HepG2 (cell line): Measurements from ENCODE around the gene SASH1. TPM values are rescaled to one million over a fixed set of nuclear protein-coding genes. Genes with fewer than 3 reads are reported as not detected.

Experiments
- ATAC-seq: fragments of 200-7000 bp; cut with Tn5 transposase; 3 replicates; pipeline ENCODE4 v1.9.1; 2020; ENCODE audit warnings: mild to moderate bottlenecking, moderate library complexity
- BruUV-seq: library from RNA; stranded (reverse); fragments of 400-500 nt; replicated peaks from 2 replicates; lab custom pipeline; 2021; lab: Mats Ljungman, UMichigan
- CTCF ChIA-PET: fragments of 300-600 bp; formaldehyde crosslinking; extraction: SDS; loops from one replicate; lab custom pipeline; 2021; ENCODE audit warnings: low total read pairs, inconsistent platforms, low intra/inter-chr PET ratio; lab: Yijun Ruan, JAX
- POLR2A ChIA-PET: fragments of 350-600 bp; sonication (Branson Sonifier 250); formaldehyde crosslinking; loops from one replicate; lab custom pipeline; 2020; ENCODE audit warnings: antibody characterized with exemption, inconsistent platforms; lab: Yijun Ruan, JAX
- DNase-seq: peaks from one replicate; pipeline ENCODE4 v3.0.0-alpha.2; 2015; ENCODE audit warnings: low spot score
- FAIRE-seq: peaks from 3 replicates; lab custom pipeline; 2011; peaks lifted over from hg19 to GRCh38; lab: Jason Lieb, UNC
- H2AFZ ChIP-seq: one replicate; pipeline ENCODE4 v1.6.1; 2011; ENCODE audit warnings: low read length, inconsistent platforms
- H3K27ac ChIP-seq: fragments of 300-600 bp; 3 replicates; pipeline ENCODE4 v1.8.0; 2011; ENCODE audit warnings: mixed run types, mild to moderate bottlenecking, mixed read lengths, low read length, inconsistent platforms; ENCODE audit not compliant: insufficient read depth; ENCODE audit errors: extremely low read length
- H3K27me3 ChIP-seq, 2 experiments: fragments of 200-600 bp in 1 of 2; 2 replicates in 1 of 2; 3 replicates in 1 of 2; pipeline versions ENCODE4 v1.6.0 to v1.8.0; 2011; ENCODE audit warnings: low read length in 2 of 2, mild to moderate bottlenecking in 2 of 2, moderate library complexity in 2 of 2, inconsistent platforms in 1 of 2; ENCODE audit not compliant: insufficient read depth in 2 of 2, control insufficient read depth in 1 of 2
- H3K36me3 ChIP-seq, 2 experiments: fragments of 200-600 bp in 1 of 2; replicated peaks in 1 of 2; 2 replicates in 1 of 2; 3 replicates in 1 of 2; pipeline versions ENCODE4 v1.5.1 to v1.8.0; 2011; ENCODE audit warnings: low read length in 2 of 2, inconsistent platforms in 1 of 2; ENCODE audit not compliant: insufficient read depth in 2 of 2, control insufficient read depth in 1 of 2
- H3K4me1 ChIP-seq: 2 replicates; pipeline ENCODE4 v1.5.1; 2012; ENCODE audit warnings: low read length, inconsistent platforms; ENCODE audit not compliant: insufficient read depth
- H3K4me2 ChIP-seq: 2 replicates; pipeline ENCODE4 v1.6.0; 2011; ENCODE audit warnings: low read depth, low read length, inconsistent platforms
- H3K4me3 ChIP-seq, 3 experiments: fragments of 200-600 bp in 1 of 3; sonication (generic), shearing (Covaris generic) in 1 of 3; replicated peaks in 1 of 3; 2 replicates each; pipeline ENCODE4 v1.5.1; 2011 to 2016; ENCODE audit warnings: low read length in 3 of 3, inconsistent platforms in 2 of 3, low read depth in 2 of 3, mild to moderate bottlenecking in 2 of 3, control low read depth in 1 of 3, mixed read lengths in 1 of 3; ENCODE audit not compliant: insufficient read depth in 1 of 3
- H3K79me2 ChIP-seq: one replicate; pipeline ENCODE4 v1.6.1; 2011; ENCODE audit warnings: low read length, inconsistent platforms; ENCODE audit not compliant: insufficient read depth
- H3K9ac ChIP-seq: 2 replicates; pipeline ENCODE4 v1.6.0; 2011; ENCODE audit warnings: mild to moderate bottlenecking, low read depth, low read length, inconsistent platforms; ENCODE audit not compliant: insufficient read depth
- H3K9me3 ChIP-seq: 2 replicates; pipeline ENCODE4 v1.5.1; 2012; ENCODE audit warnings: mild to moderate bottlenecking, low read length
- H4K20me1 ChIP-seq: 2 replicates; pipeline ENCODE4 v1.6.0; 2011; ENCODE audit warnings: inconsistent platforms, mild to moderate bottlenecking, low read length, moderate library complexity; ENCODE audit not compliant: insufficient read depth
- CREM ChIP-seq, 2 experiments: sonication (generic) in 1 of 2; formaldehyde crosslinking in 1 of 2; IDR thresholded peaks; 2 replicates each; pipeline versions ENCODE4 v1.4.0 to v1.6.1; 2016 to 2020; ENCODE audit warnings: antibody characterized with exemption in 1 of 2, mild to moderate bottlenecking in 1 of 2, missing genetic modification reagents in 1 of 2
- HOXA9 ChIP-seq: sonication (generic); formaldehyde crosslinking; IDR thresholded peaks from 2 replicates; pipeline ENCODE4 v1.8.1; 2022; ENCODE audit warnings: missing genetic modification reagents, mild to moderate bottlenecking, moderate library complexity, borderline replicate concordance
- KAT2B ChIP-seq: fragments of 150-350 bp; IDR thresholded peaks from 2 replicates; pipeline ENCODE4 v1.6.1; 2014; ENCODE audit warnings: low read depth, low read length, borderline replicate concordance
- POGK ChIP-seq: sonication (generic); formaldehyde crosslinking; conservative IDR thresholded peaks from 2 replicates; pipeline ENCODE4 v1.8.0; 2022; ENCODE audit warnings: mild to moderate bottlenecking, moderate library complexity, missing genetic modification reagents
- SYNCRIP ChIP-seq: fragments of 200-400 bp; formaldehyde crosslinking; IDR thresholded peaks from 2 replicates; pipeline ENCODE4 v1.6.1; 2018; ENCODE audit warnings: mild to moderate bottlenecking, low read depth, low read length; ENCODE audit not compliant: insufficient read depth
- ZSCAN31 ChIP-seq: sonication (generic); formaldehyde crosslinking; IDR thresholded peaks from 2 replicates; pipeline ENCODE4 v1.5.0; 2020; ENCODE audit warnings: low read depth, mild to moderate bottlenecking, missing genetic modification reagents
- WGBS: methylation state at CpG from one replicate; pipeline ENCODE4 v1.1.6; 2017; ENCODE audit warnings: low lambda C conversion rate; 5-methylcytosine and 5-hydroxymethylcytosine counted together
- in situ Hi-C: cut with HindIII; loops from 2 replicates; pipeline ENCODE4 v1.10.0; 2017; ENCODE audit warnings: low pct_unique_long_range_greater_than_20kb; ENCODE audit not compliant: extremely low pct_ligation_motif_present
- intact Hi-C: fragments of 100-400 bp; cut with micrococcal nuclease; formaldehyde crosslinking; loops from one replicate; pipeline ENCODE4 v1.10.0; 2022; ENCODE audit not compliant: unreplicated experiment
- polyA plus RNA-seq, 8 experiments: library from polyadenylated mRNA; depleted of rRNA in 3 of 8; stranded (reverse) in 7 of 8; unstranded in 1 of 8; fragments of >200 nt; fragmentation: Illumina TruSeq in 4 of 8; extraction: Trizol in 4 of 8; gene quantifications; 2 replicates each; pipeline versions ENCODE4 v1.2.1 to v1.2.3, GENCODE V29; 2011 to 2016; ENCODE audit warnings: low read depth in 4 of 8, missing spikeins in 1 of 8, mixed read lengths in 1 of 8; ENCODE audit not compliant: insufficient read depth in 1 of 8
- total RNA-seq, 5 experiments: library from RNA; depleted of rRNA; stranded (reverse); fragments of >200 nt; fragmentation: Illumina TruSeq; extraction: Trizol; gene quantifications; 2 replicates each; pipeline ENCODE4 v1.2.3, GENCODE V29; 2016; ENCODE audit warnings: low read depth in 1 of 5
- TF ChIP-seq, protein P1 (sequence below): sonication (generic); formaldehyde crosslinking; IDR thresholded peaks from 2 replicates; pipeline ENCODE4 v1.4.0; 2020; ENCODE audit warnings: mild to moderate bottlenecking, missing genetic modification reagents

SASH1 gene
- total and polyA plus RNA-seq, 2 of the 13 experiments (the other 11 are each of a cell fraction or from before 2014, with no cell fraction given), result 7.5 to 8.2 TPM

DNA sequence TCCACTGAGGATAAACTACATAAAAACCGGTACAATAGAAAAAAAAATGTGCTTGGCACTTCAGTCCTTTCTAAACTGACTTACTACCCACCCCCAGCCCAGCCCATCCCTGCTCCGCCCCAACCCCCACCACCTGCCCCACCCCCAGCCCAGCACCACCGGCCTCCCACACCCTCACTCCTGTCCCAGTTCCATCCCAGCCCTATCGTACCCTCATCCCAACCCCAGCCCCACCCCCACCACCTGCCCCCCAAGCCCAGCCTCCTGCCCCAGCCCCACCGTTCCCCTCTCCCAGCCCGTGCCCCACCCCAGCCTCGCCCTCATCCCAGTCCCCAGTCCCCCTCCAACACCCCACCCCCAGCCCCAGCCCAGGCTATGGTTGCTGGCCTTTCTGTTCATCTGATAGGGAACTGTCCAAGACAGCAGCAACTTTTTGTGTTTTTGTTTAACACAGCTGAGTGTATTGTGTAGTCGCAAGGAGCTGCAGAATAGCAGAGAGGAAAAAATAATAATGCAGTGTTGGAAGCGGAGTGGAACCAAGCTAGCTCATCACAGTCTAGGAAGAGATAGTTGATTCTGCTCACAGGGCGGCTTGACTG, 61.9 kb downstream of the SASH1 start:
- in situ Hi-C loops, result no loop called here
- no peaks in the 10 kb centered on the region for H3K27me3 ChIP-seq
- no peak for TF ChIP-seq CREM (IDR thresholded peaks at IDR 0.05)
- TF ChIP-seq CREM (CRISPR knock-in tag; IDR thresholded peaks at IDR 0.05), result no peak
- intact Hi-C loops, result no loop called here
- H4K20me1 ChIP-seq, result no peaks in the 10 kb centered on the region; the same call in 1 of the 2 replicates
- WGBS, result 95% methylated on average over 10 of the region's 10 CpGs
- H3K4me1 ChIP-seq, result no peaks in the 10 kb centered on the region
- H3K4me3 ChIP-seq, result no peak overlapping the region
- H3K36me3 ChIP-seq, result no peaks in the 10 kb centered on the region; a peak in 1 of 5 replicates
- BruUV-seq, result no TSS peak
- DNase-seq (no peak), ATAC-seq (no peak), FAIRE-seq (no peak)
- CTCF ChIA-PET, result no interaction called here
- H3K9ac ChIP-seq, result no peak overlapping the region
- H3K27ac ChIP-seq, result no peak overlapping the region
- POLR2A ChIA-PET, result no interaction called here
- H3K79me2 ChIP-seq, result no peaks in the 10 kb centered on the region
- H3K9me3 ChIP-seq, result no peaks in the 10 kb centered on the region
- no peak overlapping the region for H2AFZ ChIP-seq
- H3K4me2 ChIP-seq, result no peak overlapping the region

GRCh38 chr6:148405894-148406293, 63.3 kb downstream of the SASH1 start:
- ChIA-PET POLR2A (no interaction called here), CTCF (no interaction called here)
- H3K36me3 ChIP-seq, result no peaks in the 10 kb centered on the region; a peak in 1 of 5 replicates
- H3K4me2 ChIP-seq, result no peak overlapping the region
- WGBS, result 62% methylated on average over 2 of the region's 2 CpGs
- TF ChIP-seq ZSCAN31 (CRISPR knock-in tag) (no peak), HOXA9 (CRISPR knock-in tag) (no peak), SYNCRIP (no peak), POGK (CRISPR knock-in tag) (no peak), KAT2B (no peak)
- TF ChIP-seq, protein P1, sequence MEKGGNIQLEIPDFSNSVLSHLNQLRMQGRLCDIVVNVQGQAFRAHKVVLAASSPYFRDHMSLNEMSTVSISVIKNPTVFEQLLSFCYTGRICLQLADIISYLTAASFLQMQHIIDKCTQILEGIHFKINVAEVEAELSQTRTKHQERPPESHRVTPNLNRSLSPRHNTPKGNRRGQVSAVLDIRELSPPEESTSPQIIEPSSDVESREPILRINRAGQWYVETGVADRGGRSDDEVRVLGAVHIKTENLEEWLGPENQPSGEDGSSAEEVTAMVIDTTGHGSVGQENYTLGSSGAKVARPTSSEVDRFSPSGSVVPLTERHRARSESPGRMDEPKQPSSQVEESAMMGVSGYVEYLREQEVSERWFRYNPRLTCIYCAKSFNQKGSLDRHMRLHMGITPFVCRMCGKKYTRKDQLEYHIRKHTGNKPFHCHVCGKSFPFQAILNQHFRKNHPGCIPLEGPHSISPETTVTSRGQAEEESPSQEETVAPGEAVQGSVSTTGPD (CRISPR knock-in tag), result no peak
- DNase-seq, result no peak
- H3K4me1 ChIP-seq, result no peaks in the 10 kb centered on the region
- no peak overlapping the region for H2AFZ ChIP-seq
- no peak overlapping the region for H3K9ac ChIP-seq
- no peaks in the 10 kb centered on the region for H3K79me2 ChIP-seq
- no peak overlapping the region for H3K27ac ChIP-seq
- BruUV-seq, result no TSS peak
- H3K9me3 ChIP-seq, result no peaks in the 10 kb centered on the region
- no peak for ATAC-seq
- in situ Hi-C loops, result no loop called here
- no peak overlapping the region for H3K4me3 ChIP-seq
- no peaks in the 10 kb centered on the region for H3K27me3 ChIP-seq
- no peaks in the 10 kb centered on the region; the same call in 1 of the 2 replicates for H4K20me1 ChIP-seq
- FAIRE-seq, result no peak
- intact Hi-C loops, result no loop called here
